RPMI7951 (cell line): ENCODE results near the gene HCN2. TPM values are rescaled to one million over a fixed set of nuclear protein-coding genes. Genes with fewer than 3 reads are reported as not detected.

Experiments
- DNase-seq: peaks from one replicate; pipeline ENCODE4 v3.0.0-alpha.2; 2012; ENCODE audit warnings: low read depth
- total RNA-seq: library from RNA; depleted of rRNA; stranded (reverse); fragments of >200 nt; shearing (Covaris generic); gene quantifications from 2 replicates; pipeline ENCODE4 v1.2.3, GENCODE V29; 2014; rRNA removed

The HCN2 gene
- total RNA-seq, 1 experiment from 2014 or later, result 0.24 TPM

DNA sequence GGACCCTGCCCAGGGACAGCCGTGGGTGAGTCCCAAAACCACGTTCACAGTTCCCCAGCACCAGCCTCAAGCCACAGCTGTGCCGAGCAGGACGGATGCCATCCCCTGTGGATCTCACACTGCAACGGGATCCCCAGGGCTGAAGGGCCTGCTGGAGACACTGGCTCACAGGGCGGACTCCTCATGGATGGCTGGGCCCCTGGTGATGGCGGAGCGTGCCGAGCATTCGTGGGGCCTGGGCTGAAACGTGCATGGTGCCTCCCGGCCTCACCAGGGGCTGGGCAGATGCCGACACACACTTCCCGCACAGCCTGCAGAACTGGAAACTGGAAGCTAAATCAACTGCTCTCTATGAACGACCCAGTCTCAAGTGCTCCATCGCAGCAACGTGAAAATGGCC, 63.7 kb downstream of the HCN2 start:
- DNase-seq, result no peak

DNA sequence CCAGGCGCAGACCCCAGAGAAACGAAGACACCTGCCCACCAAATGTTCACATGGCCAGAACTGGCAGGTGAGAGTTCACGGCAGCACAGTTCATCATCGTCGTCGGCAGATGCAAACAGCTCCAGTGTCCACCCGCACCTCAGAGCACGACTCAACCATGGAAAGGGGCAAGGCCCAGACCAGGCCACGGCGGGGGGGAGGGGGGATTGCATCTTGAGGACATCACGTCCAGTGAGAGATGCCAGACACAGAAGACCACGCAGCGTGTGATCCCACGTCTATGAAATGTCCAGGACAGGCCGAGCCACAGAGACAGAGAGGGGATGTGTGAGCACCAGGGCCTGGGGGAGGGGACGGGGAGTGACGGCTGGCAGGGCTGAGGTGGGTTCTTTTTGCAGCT, 66.0 kb downstream of the HCN2 start:
- DNase-seq, result no peak

DNA sequence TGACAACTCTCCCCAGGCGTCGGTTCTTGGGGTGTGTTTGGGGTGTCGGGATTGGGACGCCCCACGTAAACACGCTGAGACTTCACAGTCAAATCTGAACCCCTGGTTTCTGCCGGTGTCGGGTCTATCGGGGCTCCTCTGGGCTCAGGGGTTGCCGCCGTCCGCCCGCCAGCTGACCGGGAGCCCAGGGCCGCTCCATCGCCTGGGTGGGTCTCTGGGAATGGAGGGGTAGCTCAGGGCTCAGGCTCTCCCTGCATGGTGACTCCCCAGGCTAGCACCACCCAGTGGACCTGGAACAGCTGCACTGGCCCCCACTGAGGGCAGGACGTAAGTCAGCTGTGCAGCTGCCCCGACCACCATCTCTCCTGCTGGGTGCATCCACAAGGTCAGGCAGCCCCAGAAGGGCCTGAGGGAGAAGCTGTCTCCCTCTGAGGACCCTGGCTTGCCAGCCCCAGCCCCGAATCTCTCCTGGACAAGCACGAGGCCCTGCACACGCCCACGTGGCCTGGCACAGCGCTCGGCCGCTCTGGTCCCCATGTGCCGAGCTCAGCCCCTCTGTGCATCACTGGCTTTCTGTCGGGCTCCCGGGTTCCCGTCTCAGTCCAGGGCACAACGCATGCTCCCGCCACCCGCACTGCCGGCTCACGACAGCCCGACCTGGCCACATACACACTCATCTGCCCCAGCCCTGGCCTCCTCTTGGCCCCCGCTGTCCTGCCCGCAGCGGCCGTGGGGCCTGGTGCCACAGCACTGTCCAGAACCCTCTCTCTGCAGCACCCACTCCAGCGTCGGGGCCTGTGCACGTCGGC, 67.3 kb downstream of the HCN2 start:
- no peak for DNase-seq

DNA sequence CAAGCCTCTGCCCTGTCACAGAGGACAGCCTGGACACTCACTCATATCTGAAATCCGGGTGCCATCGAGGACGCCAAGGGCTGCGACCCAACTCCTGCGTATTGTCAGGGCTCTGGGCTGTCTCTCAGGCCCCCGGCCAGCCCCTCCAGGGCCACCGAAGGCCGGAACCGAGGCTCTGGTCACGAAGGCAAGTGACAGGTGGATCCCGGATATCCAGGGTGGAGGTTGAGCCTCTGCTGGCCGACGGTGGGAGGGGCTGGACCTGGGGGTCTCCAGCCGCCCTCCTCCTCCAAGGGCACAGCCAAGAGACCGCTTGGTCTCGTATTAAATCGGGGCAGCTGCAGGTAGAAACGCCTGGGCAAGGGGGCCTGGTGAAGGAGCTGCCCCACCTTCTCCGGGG, 67.9 kb downstream of the HCN2 start:
- DNase-seq, result no peak

DNA sequence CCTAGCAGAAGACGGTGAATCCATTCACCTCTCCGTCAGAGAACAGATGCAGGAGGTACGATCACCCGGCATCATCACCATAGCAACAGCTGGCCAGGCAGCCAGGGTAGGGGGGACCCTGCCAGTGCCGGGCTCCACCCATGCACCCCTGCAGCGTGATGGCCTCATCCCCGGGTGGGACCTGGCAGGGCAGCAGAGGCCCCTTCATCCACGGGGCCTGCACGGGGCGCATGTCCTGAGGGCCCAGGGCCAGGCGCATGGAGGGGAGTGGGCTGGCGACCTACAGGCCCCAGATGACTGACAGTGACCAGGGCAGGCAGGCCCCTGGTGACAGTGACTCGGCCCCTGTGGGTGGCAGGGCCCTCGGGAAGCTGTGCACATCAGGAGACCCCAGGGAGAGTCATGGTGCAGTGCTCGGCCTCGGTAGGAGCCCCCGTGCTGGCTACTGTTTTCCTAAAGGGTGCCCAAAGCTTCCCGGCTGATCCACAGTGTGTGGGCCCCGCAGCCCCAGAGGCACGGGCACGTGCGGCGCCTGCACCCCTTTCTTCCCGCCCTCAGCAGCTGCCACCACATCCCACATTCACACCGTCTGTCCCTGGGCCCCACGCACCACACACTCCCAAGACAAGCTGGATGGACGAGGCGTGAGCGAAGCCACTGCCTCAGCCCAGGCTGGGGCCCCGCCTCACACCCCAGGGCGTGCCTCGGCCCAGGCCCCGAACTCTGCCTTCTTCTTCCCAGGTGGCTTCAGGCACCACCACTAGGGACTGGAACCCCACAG, 68.6 kb downstream of the HCN2 start:
- DNase-seq, result no peak

DNA sequence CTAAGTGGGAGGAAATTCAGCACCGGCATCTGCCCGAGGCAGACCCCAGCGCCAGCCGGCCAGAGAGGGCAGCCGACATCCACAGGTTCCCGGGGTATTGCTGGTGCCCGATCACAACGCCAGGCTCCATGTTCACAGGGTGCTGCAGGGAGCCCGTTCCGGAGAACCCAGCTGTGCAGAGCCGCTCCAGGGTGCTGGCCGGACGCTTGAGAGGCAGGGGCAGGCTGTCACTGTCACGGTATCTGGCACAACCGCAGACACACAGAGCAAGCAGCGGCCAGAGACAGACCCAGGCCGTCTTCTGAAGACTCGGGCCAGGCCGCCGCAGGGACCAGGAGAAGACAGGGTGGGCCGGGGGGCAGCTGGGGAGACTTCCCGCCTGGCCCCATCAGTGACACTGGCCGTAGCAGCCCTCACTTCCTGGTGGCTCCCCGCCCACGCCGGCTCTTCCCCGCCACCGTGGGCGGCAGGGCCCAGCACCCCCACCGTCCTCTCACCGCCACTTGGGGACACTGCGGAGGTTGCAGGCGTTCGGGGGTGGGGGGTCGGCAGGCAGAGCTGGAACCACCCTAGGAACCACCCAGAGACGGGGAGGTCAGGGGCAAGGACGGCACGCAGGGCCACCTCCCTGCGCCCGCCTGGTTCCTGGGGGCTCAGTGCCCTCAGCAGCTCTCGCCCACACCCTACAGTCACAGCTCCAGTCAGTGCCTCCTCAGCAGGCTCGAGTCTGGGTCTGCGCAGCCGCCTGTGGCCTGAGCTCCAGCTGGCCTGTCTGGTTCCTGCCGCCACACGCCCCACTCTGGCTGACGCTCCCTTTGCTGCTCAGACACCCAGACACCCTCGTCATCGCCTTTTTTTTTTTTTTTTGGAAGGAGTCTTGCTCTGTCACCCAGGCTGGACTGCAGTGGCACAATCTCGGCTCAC, 69.5 kb downstream of the HCN2 start:
- peak; percentile 28 for DNase-seq

DNA sequence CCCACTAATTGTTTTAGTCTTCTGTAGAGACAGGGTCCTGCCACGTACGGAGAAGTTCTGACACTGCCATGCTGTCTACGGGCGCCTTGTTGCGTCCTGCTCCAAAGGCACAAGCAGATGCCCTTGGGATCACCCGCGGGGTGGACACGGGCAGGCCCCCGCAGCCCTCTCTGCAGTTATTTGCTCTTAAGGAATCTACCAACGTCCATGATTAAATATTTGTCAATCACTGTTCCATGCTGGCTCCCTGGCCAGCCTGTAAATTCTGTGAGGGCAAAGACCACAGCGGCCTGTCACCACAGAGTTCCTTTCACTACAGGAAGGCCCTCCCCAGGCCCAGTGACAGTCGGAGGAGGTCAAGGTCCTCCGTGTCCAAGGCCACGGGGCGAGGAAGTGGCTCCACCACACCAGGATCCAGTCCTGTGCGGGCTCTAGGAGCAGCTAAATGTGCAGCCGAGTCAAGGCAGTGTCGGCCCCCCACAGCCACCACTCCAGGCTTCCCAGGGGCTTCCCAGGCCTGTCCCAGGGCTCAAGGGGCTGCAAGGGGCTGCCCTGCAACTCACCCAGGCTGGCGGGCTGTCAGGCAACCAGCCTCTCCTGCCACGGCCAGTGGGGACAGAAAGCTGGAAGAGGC, 71.2 kb downstream of the HCN2 start:
- no peak for DNase-seq

DNA sequence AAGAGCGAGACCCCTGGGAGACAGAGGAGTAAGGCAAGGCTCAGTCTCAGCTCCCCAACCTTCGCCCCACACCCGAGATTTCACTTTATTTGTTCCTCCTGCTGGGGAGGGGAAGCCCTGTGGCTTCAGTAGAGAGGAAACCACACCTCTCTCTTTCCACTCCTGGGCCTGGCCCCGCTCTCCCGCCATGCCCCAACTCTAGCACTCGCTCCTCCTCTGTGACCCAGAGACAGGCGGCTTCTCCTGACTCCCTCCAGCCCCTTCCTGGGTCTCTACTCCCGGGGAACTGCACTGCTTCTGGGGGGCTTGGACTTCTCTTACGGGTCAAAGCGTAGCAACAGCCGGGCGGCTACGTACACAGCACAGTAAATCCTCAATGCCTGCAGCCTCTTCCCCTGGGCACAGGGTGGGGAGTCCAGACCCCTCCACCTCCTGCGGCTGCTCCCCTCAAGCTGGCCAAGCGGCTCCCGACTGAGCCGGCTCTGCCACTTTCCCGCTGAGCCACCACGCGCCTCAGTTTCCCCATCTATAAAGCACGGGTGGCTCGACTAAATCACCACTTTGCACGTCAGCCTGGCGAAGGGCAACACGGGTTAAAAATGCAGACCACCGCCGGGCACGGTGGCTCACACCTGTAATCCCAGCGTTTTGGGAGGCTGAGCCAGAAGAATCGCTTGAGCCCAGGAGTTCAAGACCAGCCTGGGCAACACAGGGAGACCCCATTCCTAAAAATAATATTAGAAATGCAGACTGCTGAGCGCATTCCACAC, 71.9 kb downstream of the HCN2 start:
- DNase-seq, result no peak

DNA sequence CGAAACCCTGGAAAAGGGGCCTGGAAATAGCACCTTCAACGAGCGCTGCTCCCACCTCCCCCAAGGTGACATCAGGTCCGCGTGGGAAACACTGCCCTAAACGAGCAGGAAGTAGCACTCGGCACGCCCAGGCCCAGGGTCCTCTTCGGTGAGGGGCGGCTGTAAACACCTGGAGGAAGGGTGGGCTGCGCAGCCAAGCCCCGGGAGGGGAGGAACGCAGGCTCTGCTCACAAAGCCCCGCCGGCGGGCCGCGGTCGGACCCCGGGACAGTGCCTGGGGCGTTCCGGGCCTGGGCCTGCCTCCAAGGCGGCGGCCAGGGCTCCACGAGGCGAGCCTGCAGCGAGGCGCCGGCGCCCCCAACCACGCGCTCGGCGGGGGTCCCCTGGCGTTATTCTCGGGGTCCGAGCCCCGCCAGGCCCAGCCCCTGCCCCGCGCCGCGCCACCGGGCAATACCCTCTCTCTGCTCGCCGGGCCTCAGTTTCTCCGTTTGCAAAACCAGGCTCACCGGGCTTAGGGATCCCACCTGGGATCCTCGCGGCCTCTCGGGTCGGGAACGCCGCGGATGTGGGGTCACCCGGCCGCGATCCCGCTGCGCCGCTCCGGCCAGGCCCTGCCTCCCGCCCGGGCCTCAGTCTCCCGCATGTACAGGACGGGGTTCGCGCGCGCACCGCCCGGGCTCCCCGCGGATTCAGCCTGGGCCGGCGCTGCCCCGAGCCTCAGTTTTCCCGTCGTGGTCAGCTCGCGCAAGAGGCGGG, 72.7 kb downstream of the HCN2 start:
- DNase-seq, result peak; percentile 28

DNA sequence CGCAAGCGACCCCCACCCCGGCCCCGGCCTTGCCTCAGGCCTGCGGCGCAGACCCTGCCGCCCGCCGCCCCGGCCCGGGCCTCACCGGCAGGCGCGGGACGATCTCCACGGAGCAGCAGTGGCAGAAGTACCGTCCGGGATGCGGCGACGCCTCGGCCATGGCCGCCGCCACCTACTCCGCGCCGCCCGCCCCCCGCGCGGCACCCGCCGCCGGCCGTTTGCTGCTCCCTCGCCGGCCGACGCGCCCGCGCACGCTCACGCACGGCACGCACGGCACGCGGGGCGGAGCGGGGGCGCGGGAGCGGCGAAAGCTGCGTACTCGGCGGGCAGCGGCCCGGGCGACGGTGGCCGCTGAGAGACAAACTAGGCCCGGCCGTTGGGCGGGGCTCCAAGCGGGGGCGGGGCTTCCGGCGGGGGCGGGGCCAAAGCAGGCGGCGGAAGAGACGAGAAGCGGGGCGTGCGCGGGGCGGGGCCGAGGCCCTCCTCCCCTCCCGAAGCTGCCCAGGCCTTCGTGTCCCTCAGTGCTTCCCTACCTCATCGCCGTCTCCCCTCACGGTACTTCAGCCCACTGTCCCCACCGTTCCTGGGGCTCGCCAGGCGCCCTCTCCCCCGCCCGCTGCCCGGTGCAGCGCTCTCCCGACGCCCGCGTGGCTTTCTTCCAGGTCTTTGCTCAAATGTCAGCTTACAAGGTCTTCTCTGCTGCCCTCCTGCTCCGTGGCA, 73.4 kb downstream of the HCN2 start, which contains the start of gene RNF126:
RNF126 (minus strand) TSS at position 253 of the 720 bp plus-strand sequence; CDS start at position 160, 93 bp downstream.
- peak; percentile 90 for DNase-seq

DNA sequence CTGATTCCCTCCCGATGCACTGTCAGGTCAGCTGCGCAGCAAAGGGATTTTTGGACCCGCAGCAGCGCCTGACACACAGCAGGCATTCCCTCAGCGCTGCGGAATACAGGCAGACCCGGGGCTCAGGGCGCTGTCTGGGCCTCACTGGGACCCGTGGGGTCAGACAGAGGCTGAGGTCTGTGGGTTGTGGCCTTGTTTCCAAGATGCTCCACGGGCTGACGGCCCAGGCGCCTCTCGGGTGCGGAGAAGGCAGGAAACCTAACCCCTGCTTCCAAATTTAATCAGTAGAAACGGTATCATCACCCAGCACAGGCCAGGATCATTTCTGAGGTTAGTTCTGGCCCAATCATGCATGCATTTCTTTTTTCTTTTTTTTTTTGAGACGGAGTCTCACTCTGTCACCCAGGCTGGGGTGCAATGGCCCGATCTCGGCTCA, 74.0 kb downstream of the HCN2 start:
- no peak for DNase-seq

DNA sequence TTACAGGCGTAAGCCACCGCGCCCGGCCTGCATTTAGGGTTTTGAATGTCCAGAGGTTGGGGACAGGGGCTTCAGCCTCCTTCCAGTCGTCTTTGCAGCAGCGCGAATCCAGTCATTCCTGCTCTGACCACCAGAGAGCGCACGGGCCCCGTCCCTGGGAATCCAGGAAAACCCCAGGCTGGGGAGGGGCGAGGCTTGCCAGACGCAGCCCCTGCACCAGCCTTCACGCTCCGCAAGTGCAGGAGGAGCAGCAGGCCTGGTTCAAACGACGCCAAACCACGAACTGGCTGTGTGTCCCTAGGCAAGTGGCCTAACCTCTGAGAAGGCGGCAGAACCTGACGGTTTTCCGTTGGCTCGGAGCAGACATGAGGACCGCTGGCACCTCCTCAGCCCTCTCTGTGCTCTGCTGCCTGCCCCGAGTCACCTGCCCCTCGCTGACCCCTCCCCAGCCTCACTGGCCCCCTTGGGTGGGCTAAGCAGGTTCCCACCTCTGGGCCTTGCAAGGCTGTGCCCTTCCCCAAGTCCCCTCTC, 75.3 kb downstream of the HCN2 start:
- DNase-seq, result peak; percentile 75

Other genes with a start within 250 kb of the HCN2 start
- gene MIER2, start 245.1 kb upstream of the HCN2 start, total RNA-seq, result 5.9 and 10.0 TPM in 2 replicates
- gene C2CD4C, start 180.7 kb upstream of the HCN2 start, total RNA-seq, result not detected in 2 replicates
- gene SHC2, start 128.8 kb upstream of the HCN2 start, total RNA-seq, result 0.10 TPM in 1 of 2 replicates, not detected in the other
- gene MADCAM1, start 93.4 kb upstream of the HCN2 start, total RNA-seq, result 0.12 TPM in 1 of 2 replicates, not detected in the other
- 26.2 and 48.8 TPM in 2 replicates for gene TPGS1, start 82.4 kb upstream of the HCN2 start, total RNA-seq
- 56.4 and 61.8 TPM in 2 replicates for gene CDC34, start 58.1 kb upstream of the HCN2 start, total RNA-seq
- 1.3 and 3.6 TPM in 2 replicates for gene GZMM, start 45.8 kb upstream of the HCN2 start, total RNA-seq
- gene BSG, start 17.3 kb upstream of the HCN2 start, total RNA-seq, result 911 and 1,158 TPM in 2 replicates
- 19.3 and 20.5 TPM in 2 replicates for gene POLRMT, start 43.7 kb downstream of the HCN2 start, total RNA-seq
- 0.39 TPM in 1 of 2 replicates, not detected in the other for gene FGF22, start 50.0 kb downstream of the HCN2 start, total RNA-seq
- 29.3 and 48.7 TPM in 2 replicates for gene RNF126, start 73.3 kb downstream of the HCN2 start, total RNA-seq
- 4.4 and 19.8 TPM in 2 replicates for gene FSTL3, start 86.5 kb downstream of the HCN2 start, total RNA-seq
- gene PRSS57, start 105.6 kb downstream of the HCN2 start, total RNA-seq, result not detected in 2 replicates
- 0.10 TPM in 1 of 2 replicates, not detected in the other for gene PALM, start 119.1 kb downstream of the HCN2 start, total RNA-seq
- not detected in 2 replicates for gene MISP, start 161.2 kb downstream of the HCN2 start, total RNA-seq
- gene PTBP1, start 207.6 kb downstream of the HCN2 start, total RNA-seq, result 112 and 121 TPM in 2 replicates
- gene PLPPR3, start 232.1 kb downstream of the HCN2 start, total RNA-seq, result not detected in 2 replicates
- not detected in 2 replicates for gene AZU1, start 238.0 kb downstream of the HCN2 start, total RNA-seq